ENCODE results near the gene CASKIN1. TPM values are rescaled to one million over a fixed set of nuclear protein-coding genes. Genes with fewer than 3 reads are reported as not detected.

The CASKIN1 gene
- total RNA-seq, 2 experiments from 2014 or later, result 0.09 TPM; not detected in 1

- Mint-ChIP-seq H3K27me3 (no peaks in the 10 kb centered on the region), H3K36me3 (peaks cover 15% of the 10 kb centered on the region), H3K27ac (no peak overlapping the region), H3K4me1 (no peaks in the 10 kb centered on the region), H3K4me3 (no peak overlapping the region), H3K9me3 (ENCODE audit: low read depth) (no peaks in the 10 kb centered on the region)
- ATAC-seq, result no peak
- DNase-seq, result no peak
- CTCF ChIA-PET, result interaction anchor here (1.1 kb wide), 1 partner anchor 12 kb away, joined by 3 read pairs; the partner anchor contains the start of gene TRAF7
Measured at GRCh38 chr16:2167068-2167638, 29.3 kb downstream of the CASKIN1 start.

- H3K9me3 Mint-ChIP-seq (ENCODE audit: low read depth), result no peaks in the 10 kb centered on the region
- CTCF ChIA-PET, result no interaction called here
Measured at GRCh38 chr16:2166263-2167067, 29.9 kb downstream of the CASKIN1 start.

GRCh38 chr16:2165861-2166260 is 30.5 kb downstream of the CASKIN1 start:
- Mint-ChIP-seq H3K9me3 (ENCODE audit: low read depth) (no peaks in the 10 kb centered on the region), H3K4me1 (no peaks in the 10 kb centered on the region), H3K4me3 (no peak overlapping the region), H3K27me3 (no peaks in the 10 kb centered on the region), H3K36me3 (peaks cover 14% of the 10 kb centered on the region), H3K27ac (no peak overlapping the region)
- CTCF ChIA-PET, result no interaction called here
- ATAC-seq (no peak), DNase-seq (no peak)

More at GRCh38 chr16:2166263-2167067, 29.9 kb downstream of the CASKIN1 start:
- Mint-ChIP-seq H3K4me1 (no peaks in the 10 kb centered on the region), H3K36me3 (peaks cover 14% of the 10 kb centered on the region), H3K27me3 (no peaks in the 10 kb centered on the region), H3K4me3 (no peak overlapping the region), H3K27ac (no peak overlapping the region)
- DNase-seq (no peak), ATAC-seq (no peak)

DNA sequence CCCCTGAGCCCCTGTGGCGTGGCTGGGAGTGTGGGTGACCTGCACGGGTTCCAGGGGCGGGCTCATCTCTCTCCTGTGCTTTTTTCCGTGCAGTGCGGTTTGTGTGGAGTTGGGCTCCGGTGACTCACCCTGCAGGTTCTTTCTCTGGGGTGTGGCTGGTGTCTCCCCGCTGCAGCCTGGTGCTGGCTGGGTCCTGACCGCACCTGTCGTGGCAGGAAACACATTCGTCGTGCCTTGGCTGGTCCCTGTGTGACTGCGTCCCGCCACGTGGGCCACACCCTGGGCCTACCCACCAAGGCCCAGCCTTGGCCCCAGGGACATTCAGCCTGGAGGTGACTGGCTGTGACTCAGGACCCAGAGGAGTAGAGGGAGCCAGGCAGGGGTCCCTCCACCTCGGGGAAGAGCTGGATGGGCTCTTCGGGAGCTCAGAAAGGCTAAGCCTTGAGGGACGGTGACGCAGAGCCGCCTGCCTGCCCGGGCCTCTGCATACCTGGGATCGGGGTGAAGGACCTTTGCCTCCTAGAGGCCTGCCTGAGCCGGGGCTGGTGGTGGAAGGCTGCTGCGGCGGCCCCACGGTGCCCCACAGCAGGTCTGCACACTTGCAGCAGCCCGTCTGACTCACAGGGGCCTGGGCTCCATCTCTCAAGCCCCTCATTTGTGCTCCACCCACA is 33.1 kb downstream of the CASKIN1 start:
- no peak for DNase-seq
- CTCF ChIA-PET, result no interaction called here
- Mint-ChIP-seq H3K27ac (no peak overlapping the region), H3K36me3 (peaks cover 14% of the 10 kb centered on the region), H3K4me1 (no peaks in the 10 kb centered on the region), H3K27me3 (no peaks in the 10 kb centered on the region), H3K9me3 (ENCODE audit: low read depth) (no peaks in the 10 kb centered on the region), H3K4me3 (no peak overlapping the region)
- no peak for ATAC-seq

DNA sequence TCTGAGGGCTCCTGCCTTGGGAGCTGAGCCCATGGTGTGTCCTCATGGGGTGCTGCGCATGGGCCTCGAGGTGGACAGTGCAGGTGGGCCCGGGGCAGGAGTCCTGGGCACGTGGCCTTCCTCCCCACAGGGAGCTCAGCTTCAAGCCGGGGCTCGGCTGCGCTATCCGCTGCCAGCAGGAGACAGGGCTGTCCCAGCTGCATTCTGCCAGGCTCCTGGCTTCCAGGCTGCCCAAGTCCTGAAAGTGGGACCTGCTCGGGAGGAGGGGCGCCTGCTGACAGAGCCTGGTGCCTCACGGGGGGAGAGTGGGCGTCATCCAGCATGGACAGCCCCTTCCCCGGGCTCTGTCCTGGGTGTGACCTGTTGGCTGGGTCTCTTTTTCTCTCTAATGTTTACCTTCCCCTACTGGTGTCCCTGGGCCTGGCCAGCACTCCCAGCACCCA is 33.7 kb downstream of the CASKIN1 start:
- H3K36me3 Mint-ChIP-seq, result peaks cover 14% of the 10 kb centered on the region
- no peaks in the 10 kb centered on the region for H3K4me1 Mint-ChIP-seq
- ATAC-seq (no peak), DNase-seq (no peak)
- CTCF ChIA-PET, result interaction anchor here (1.4 kb wide), 1 partner anchor 159 kb away, joined by 3 read pairs; no protein-coding TSS in a partner anchor
- no peaks in the 10 kb centered on the region for H3K27me3 Mint-ChIP-seq
- H3K9me3 Mint-ChIP-seq (ENCODE audit: low read depth), result no peaks in the 10 kb centered on the region
- H3K4me3 Mint-ChIP-seq, result no peak overlapping the region
- no peak overlapping the region for H3K27ac Mint-ChIP-seq

DNA sequence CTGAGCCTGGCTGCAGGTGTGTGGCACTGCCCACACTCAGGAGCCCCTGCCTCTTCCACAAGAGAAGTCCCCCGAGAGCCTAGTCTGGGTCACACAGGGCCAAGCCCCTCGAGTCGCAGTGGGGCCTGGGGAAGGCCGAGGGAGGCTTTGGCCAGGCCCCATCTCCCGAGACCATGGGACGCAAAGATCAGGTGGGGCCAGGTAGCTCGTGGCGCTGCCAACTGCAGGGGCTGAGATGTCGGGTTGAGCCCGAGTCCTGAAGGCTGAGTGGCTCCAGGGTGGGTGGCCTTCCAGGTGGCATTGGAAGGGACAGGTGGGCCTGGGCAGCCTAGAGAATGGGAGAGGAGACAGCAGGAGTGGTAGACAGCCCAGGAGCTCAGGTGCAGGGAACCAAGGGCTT is 34.5 kb downstream of the CASKIN1 start:
- H3K27ac Mint-ChIP-seq, result no peak overlapping the region
- H3K4me1 Mint-ChIP-seq, result peaks cover 7% of the 10 kb centered on the region
- CTCF ChIA-PET, result interaction anchor here (1.4 kb wide), 1 partner anchor 158 kb away, joined by 3 read pairs; no protein-coding TSS in a partner anchor
- ATAC-seq (no peak), DNase-seq (no peak)
- H3K9me3 Mint-ChIP-seq (ENCODE audit: low read depth), result no peaks in the 10 kb centered on the region
- H3K27me3 Mint-ChIP-seq, result no peaks in the 10 kb centered on the region
- H3K36me3 Mint-ChIP-seq, result peaks cover 14% of the 10 kb centered on the region
- H3K4me3 Mint-ChIP-seq, result no peak overlapping the region

DNA sequence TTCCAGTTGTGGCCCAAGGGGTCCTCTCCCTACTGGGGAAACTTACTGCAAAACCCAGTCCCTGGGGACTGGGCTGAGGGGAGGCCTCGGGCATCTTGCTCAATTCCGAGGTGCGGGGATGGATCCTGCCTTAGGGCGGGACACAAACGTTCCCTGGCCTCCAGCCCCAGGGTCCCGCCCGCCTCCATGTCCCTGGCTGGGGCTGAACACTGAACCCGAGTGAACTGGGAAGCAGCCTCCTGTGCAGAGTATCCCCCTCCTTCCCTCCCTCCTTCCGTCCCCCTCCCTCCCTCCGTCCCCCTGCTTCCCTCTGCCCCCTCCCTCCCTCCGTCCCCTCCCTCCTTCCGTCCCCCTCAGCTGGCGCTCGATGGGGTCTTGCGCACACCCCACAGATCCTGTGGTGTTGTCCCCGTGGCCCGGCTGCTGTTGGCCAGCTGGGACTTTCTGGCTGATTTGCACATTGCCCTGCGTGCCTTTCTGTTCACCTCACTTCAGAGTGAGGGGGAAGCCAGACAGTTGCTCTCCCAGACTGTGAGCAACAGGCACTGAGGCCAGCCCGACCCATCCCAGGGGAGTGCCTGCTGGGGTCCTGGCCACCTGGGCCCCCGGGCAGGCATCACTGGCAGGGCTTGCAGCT is 35.4 kb downstream of the CASKIN1 start:
- Mint-ChIP-seq H3K36me3 (peaks cover 11% of the 10 kb centered on the region), H3K27ac (no peak overlapping the region), H3K4me3 (no peak overlapping the region), H3K9me3 (ENCODE audit: low read depth) (no peaks in the 10 kb centered on the region), H3K27me3 (no peaks in the 10 kb centered on the region), H3K4me1 (peaks cover 14% of the 10 kb centered on the region)
- CTCF ChIA-PET, result no interaction called here
- DNase-seq (no peak), ATAC-seq (no peak)

- Mint-ChIP-seq H3K27me3 (no peaks in the 10 kb centered on the region), H3K4me1 (peaks cover 14% of the 10 kb centered on the region), H3K9me3 (ENCODE audit: low read depth) (no peaks in the 10 kb centered on the region), H3K27ac (no peak overlapping the region), H3K36me3 (peaks cover 17% of the 10 kb centered on the region), H3K4me3 (no peak overlapping the region)
- ATAC-seq (no peak), DNase-seq (no peak)
- CTCF ChIA-PET, result interaction anchor here (0.6 to 2.1 kb wide), 2 partner anchors 19 to 354 kb away, joined by 3 to 4 read pairs; no protein-coding TSS in a partner anchor
Measured at GRCh38 chr16:2159175-2159838, 37.1 kb downstream of the CASKIN1 start.

GRCh38 chr16:2158262-2158638 is 38.2 kb downstream of the CASKIN1 start:
- Mint-ChIP-seq H3K27me3 (no peaks in the 10 kb centered on the region), H3K4me1 (peaks cover 22% of the 10 kb centered on the region), H3K4me3 (no peak overlapping the region), H3K9me3 (ENCODE audit: low read depth) (no peaks in the 10 kb centered on the region), H3K27ac (no peak overlapping the region), H3K36me3 (peaks cover 25% of the 10 kb centered on the region)
- CTCF ChIA-PET, result interaction anchor here (2.1 kb wide), 1 partner anchor 17 kb away, joined by 4 read pairs; no protein-coding TSS in a partner anchor
- ATAC-seq (no peak), DNase-seq (no peak)

GRCh38 chr16:2157480-2158261 is 38.7 kb downstream of the CASKIN1 start:
- ATAC-seq (no peak), DNase-seq (no peak)
- Mint-ChIP-seq H3K36me3 (peaks cover 26% of the 10 kb centered on the region), H3K27ac (no peak overlapping the region), H3K27me3 (no peaks in the 10 kb centered on the region), H3K4me1 (peaks cover 26% of the 10 kb centered on the region), H3K9me3 (ENCODE audit: low read depth) (no peaks in the 10 kb centered on the region), H3K4me3 (peak overlapping the region; percentile 96)
- CTCF ChIA-PET, result interaction anchor here (2.1 to 3.9 kb wide), 2 partner anchors 17 to 93 kb away, joined by 4 to 20 read pairs; partner anchors contain the start of gene ECI1

GRCh38 chr16:2156849-2157224 is 39.6 kb downstream of the CASKIN1 start:
- no peaks in the 10 kb centered on the region for H3K27me3 Mint-ChIP-seq
- ATAC-seq (no peak), DNase-seq (no peak)
- CTCF ChIA-PET, result interaction anchor here (3.9 to 6.1 kb wide), 2 partner anchors 18 to 94 kb away, joined by 20 to 78 read pairs; partner anchors contain the start of genes ECI1 and PKD1
- H3K4me3 Mint-ChIP-seq, result peak overlapping the region; percentile 96
- no peaks in the 10 kb centered on the region for H3K9me3 Mint-ChIP-seq (ENCODE audit: low read depth)
- peaks cover 31% of the 10 kb centered on the region for H3K4me1 Mint-ChIP-seq
- peaks cover 25% of the 10 kb centered on the region for H3K36me3 Mint-ChIP-seq
- H3K27ac Mint-ChIP-seq, result peak overlapping the region; percentile 93
